ENCODE results near the gene COG6. TPM values are rescaled to one million over a fixed set of nuclear protein-coding genes. Genes with fewer than 3 reads are reported as not detected.

Gene COG6
- total and polyA plus RNA-seq, 2 of the 13 experiments (the other 11 are each of a cell fraction or from before 2014, with no cell fraction given) = 23.5 to 26.1 TPM

- H3K27me3 ChIP-seq (ENCODE audit: control insufficient read depth in 1 of 2, insufficient read depth in 2 of 2, low read length in 2 of 2) = no peaks in the 10 kb centered on the region
- no peak overlapping the region for H3K4me2 ChIP-seq (ENCODE audit: low read depth, low read length)
- H3K27ac ChIP-seq (ENCODE audit: extremely low read length, insufficient read depth, low read length) = no peak overlapping the region
- no peak overlapping the region for H3K9ac ChIP-seq (ENCODE audit: insufficient read depth, low read depth, low read length)
- DNase-seq (ENCODE audit: low spot score) (no peak), FAIRE-seq (no peak), ATAC-seq (no peak)
- no peaks in the 10 kb centered on the region for H3K79me2 ChIP-seq (ENCODE audit: insufficient read depth, low read length)
- ChIA-PET POLR2A (no interaction called here), CTCF (ENCODE audit: low intra/inter-chr PET ratio, low total read pairs) (no interaction called here)
- no TSS peak for BruUV-seq (replicated peaks)
- H3K36me3 ChIP-seq (replicated peaks in 1 of 2; ENCODE audit: control insufficient read depth in 1 of 2, insufficient read depth in 2 of 2, low read length in 2 of 2) = peaks cover 2 to 9% of the 10 kb centered on the region in 2 experiments; a peak in 2 of 5 replicates
- no peaks in the 10 kb centered on the region for H4K20me1 ChIP-seq (ENCODE audit: insufficient read depth, low read length)
- no peaks in the 10 kb centered on the region for H3K4me1 ChIP-seq (ENCODE audit: insufficient read depth, low read length)
- H2AFZ ChIP-seq (ENCODE audit: low read length) = no peak overlapping the region
- no peak overlapping the region for H3K4me3 ChIP-seq (replicated peaks in 1 of 3; ENCODE audit: insufficient read depth in 1 of 3, low read depth in 2 of 3, low read length in 3 of 3)
- intact Hi-C loops (cut with micrococcal nuclease; ENCODE audit: unreplicated experiment) (no loop called here), in situ Hi-C loops (cut with HindIII; ENCODE audit: extremely low pct_ligation_motif_present, low pct_unique_long_range_greater_than_20kb) (no loop called here)
- no peaks in the 10 kb centered on the region for H3K9me3 ChIP-seq (ENCODE audit: low read length)
- TF ChIP-seq NBN (conservative IDR thresholded peaks at IDR 0.05) = no peak
- no peak for TF ChIP-seq RAD21 (CRISPR knock-in tag; IDR thresholded peaks at IDR 0.05)
- TF ChIP-seq MXD4 (CRISPR knock-in tag; IDR thresholded peaks at IDR 0.05) = no peak
- TF ChIP-seq, protein P1, sequence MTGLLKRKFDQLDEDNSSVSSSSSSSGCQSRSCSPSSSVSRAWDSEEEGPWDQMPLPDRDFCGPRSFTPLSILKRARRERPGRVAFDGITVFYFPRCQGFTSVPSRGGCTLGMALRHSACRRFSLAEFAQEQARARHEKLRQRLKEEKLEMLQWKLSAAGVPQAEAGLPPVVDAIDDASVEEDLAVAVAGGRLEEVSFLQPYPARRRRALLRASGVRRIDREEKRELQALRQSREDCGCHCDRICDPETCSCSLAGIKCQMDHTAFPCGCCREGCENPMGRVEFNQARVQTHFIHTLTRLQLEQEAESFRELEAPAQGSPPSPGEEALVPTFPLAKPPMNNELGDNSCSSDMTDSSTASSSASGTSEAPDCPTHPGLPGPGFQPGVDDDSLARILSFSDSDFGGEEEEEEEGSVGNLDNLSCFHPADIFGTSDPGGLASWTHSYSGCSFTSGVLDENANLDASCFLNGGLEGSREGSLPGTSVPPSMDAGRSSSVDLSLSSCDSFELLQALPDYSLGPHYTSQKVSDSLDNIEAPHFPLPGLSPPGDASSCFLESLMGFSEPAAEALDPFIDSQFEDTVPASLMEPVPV (CRISPR knock-in tag; IDR thresholded peaks at IDR 0.05) = no peak
- no peak for TF ChIP-seq FOXO1 (CRISPR knock-in tag; IDR thresholded peaks at IDR 0.05)
- TF ChIP-seq KAT8 (CRISPR knock-in tag; IDR thresholded peaks at IDR 0.05) = no peak
- TF ChIP-seq ZNF296 (CRISPR knock-in tag; conservative IDR thresholded peaks at IDR 0.05) = no peak
- TF ChIP-seq ONECUT2 (CRISPR knock-in tag; IDR thresholded peaks at IDR 0.05) = no peak
- no peak for TF ChIP-seq TBX3 (IDR thresholded peaks at IDR 0.05; ENCODE audit: borderline replicate concordance)
- TF ChIP-seq HNF1A (IDR thresholded peaks at IDR 0.05; ENCODE audit: low read depth) = no peak
- TF ChIP-seq HNF1A (CRISPR knock-in tag; IDR thresholded peaks at IDR 0.05; ENCODE audit: borderline replicate concordance) = no peak
- TF ChIP-seq TCF12 (IDR thresholded peaks at IDR 0.05) = no peak
- no peak for TF ChIP-seq TCF12 (CRISPR knock-in tag; IDR thresholded peaks at IDR 0.05)
- TF ChIP-seq ZNF451 (CRISPR knock-in tag; IDR thresholded peaks at IDR 0.05) = no peak
- no peak for TF ChIP-seq JUNB (CRISPR knock-in tag; IDR thresholded peaks at IDR 0.05; ENCODE audit: borderline replicate concordance)
- TF ChIP-seq, protein P2, sequence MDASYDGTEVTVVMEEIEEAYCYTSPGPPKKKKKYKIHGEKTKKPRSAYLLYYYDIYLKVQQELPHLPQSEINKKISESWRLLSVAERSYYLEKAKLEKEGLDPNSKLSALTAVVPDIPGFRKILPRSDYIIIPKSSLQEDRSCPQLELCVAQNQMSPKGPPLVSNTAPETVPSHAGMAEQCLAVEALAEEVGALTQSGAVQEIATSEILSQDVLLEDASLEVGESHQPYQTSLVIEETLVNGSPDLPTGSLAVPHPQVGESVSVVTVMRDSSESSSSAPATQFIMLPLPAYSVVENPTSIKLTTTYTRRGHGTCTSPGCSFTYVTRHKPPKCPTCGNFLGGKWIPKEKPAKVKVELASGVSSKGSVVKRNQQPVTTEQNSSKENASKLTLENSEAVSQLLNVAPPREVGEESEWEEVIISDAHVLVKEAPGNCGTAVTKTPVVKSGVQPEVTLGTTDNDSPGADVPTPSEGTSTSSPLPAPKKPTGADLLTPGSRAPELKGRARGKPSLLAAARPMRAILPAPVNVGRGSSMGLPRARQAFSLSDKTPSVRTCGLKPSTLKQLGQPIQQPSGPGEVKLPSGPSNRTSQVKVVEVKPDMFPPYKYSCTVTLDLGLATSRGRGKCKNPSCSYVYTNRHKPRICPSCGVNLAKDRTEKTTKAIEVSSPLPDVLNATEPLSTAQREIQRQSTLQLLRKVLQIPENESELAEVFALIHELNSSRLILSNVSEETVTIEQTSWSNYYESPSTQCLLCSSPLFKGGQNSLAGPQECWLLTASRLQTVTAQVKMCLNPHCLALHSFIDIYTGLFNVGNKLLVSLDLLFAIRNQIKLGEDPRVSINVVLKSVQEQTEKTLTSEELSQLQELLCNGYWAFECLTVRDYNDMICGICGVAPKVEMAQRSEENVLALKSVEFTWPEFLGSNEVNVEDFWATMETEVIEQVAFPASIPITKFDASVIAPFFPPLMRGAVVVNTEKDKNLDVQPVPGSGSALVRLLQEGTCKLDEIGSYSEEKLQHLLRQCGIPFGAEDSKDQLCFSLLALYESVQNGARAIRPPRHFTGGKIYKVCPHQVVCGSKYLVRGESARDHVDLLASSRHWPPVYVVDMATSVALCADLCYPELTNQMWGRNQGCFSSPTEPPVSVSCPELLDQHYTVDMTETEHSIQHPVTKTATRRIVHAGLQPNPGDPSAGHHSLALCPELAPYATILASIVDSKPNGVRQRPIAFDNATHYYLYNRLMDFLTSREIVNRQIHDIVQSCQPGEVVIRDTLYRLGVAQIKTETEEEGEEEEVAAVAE (CRISPR knock-in tag; IDR thresholded peaks at IDR 0.05; ENCODE audit: borderline replicate concordance) = no peak
These were observed 43.8 kb downstream of the COG6 start for GRCh38 chr13:39699274-39699673.

Data from HepG2 (cell line).